Measurements from ENCODE around the gene CCDC61. TPM values are rescaled to one million over a fixed set of nuclear protein-coding genes. Genes with fewer than 3 reads are reported as not detected.

CCDC61 gene
- total and polyA plus RNA-seq, 3 donors from 2014 or later: 25.6 to 32.5 (median 31.2) TPM

- WGBS, 2 donors: 74 to 81% methylated on average over 7 of the region's 7 CpGs
- no peak for DNase-seq
- Histone ChIP-seq H3K36me3 (ENCODE audit: low read depth, missing control alignments) (no peaks in the 10 kb centered on the region), H3K4me1 (no peaks in the 10 kb centered on the region), H3K4me3 (no peak overlapping the region), H3K27ac (no peak overlapping the region), H3K9me3 (no peaks in the 10 kb centered on the region), H3K27me3 (no peaks in the 10 kb centered on the region)
- TF ChIP-seq POLR2A (IDR thresholded peaks at IDR 0.05): no peak
- no peak for TF ChIP-seq CTCF (IDR thresholded peaks at IDR 0.05)
- intact Hi-C loops (cut with DNase I; ENCODE audit: low total_unique reads): no loop called here
These were observed 70.3 kb downstream of the CCDC61 start for GRCh38 chr19:46065486-46066071.

GRCh38 chr19:46066471-46066870 is 71.2 kb downstream of the CCDC61 start:
- intact Hi-C loops (cut with DNase I; ENCODE audit: low total_unique reads): no loop called here
- no peak overlapping the region for H3K27ac ChIP-seq
- TF ChIP-seq CTCF (IDR thresholded peaks at IDR 0.05): no peak
- TF ChIP-seq POLR2A (IDR thresholded peaks at IDR 0.05): no peak

GRCh38 chr19:46067691-46068090 is 72.4 kb downstream of the CCDC61 start:
- Histone ChIP-seq H3K27me3 (no peaks in the 10 kb centered on the region), H3K4me1 (no peaks in the 10 kb centered on the region), H3K4me3 (no peak overlapping the region), H3K27ac (no peak overlapping the region), H3K36me3 (ENCODE audit: low read depth, missing control alignments) (no peaks in the 10 kb centered on the region), H3K9me3 (no peaks in the 10 kb centered on the region)
- DNase-seq: no peak
- intact Hi-C loops (cut with DNase I; ENCODE audit: low total_unique reads): no loop called here
- 100% methylated on average over 1 of the region's 1 CpG for WGBS, 2 donors
- TF ChIP-seq CTCF (IDR thresholded peaks at IDR 0.05): no peak
- TF ChIP-seq POLR2A (IDR thresholded peaks at IDR 0.05): no peak

More at GRCh38 chr19:46066471-46066870, 71.2 kb downstream of the CCDC61 start:
- WGBS, 2 donors: 79 to 88% methylated on average over 1 of the region's 1 CpG
- Histone ChIP-seq H3K9me3 (no peaks in the 10 kb centered on the region), H3K27me3 (no peaks in the 10 kb centered on the region), H3K4me3 (no peak overlapping the region), H3K4me1 (no peaks in the 10 kb centered on the region), H3K36me3 (ENCODE audit: low read depth, missing control alignments) (no peaks in the 10 kb centered on the region)
- no peak for DNase-seq

MicroRNAs within 50 kb of the gene (microRNA counts, 767-probe panel; counts per million panel counts)
- microRNA hsa-miR-769-3p (0 to 152 counts per million in 2 donors), microRNA hsa-miR-769-5p (0 to 152 counts per million in 2 donors)

Small RNAs within 50 kb of the gene (microRNA-seq; reads per million reads assigned to microRNA genes)
- gene MIR769 (ENCODE audit: borderline number of aligned reads in 2 of 2, borderline replicate concordance in 1 of 2): 85.5 to 137 reads per million in 2 donors

Small RNAs within 50 kb of the gene (small RNA-seq; reads per million reads assigned to genes)
- 24.7 to 25.0 reads per million in 2 donors for gene MIR769

Other genes starting within 250 kb of the CCDC61 start
- 10 to 100 TPM; 16.1 to 19.4 TPM for gene SIX5, start 226.2 kb upstream of the CCDC61 start, total RNA-seq
- gene SIX5, start 226.2 kb upstream of the CCDC61 start, polyA plus RNA-seq (ENCODE audit: insufficient read depth, low read depth, low replicate concordance): 12.9 TPM
- 10 to 100 TPM; 66.2 to 68.8 TPM for gene DMPK, start 213.0 kb upstream of the CCDC61 start, total RNA-seq
- gene DMPK, start 213.0 kb upstream of the CCDC61 start, polyA plus RNA-seq (ENCODE audit: insufficient read depth, low read depth, low replicate concordance): 42.6 TPM
- 100 to 1,000 TPM; 111 to 124 TPM for gene DMWD, start 202.6 kb upstream of the CCDC61 start, total RNA-seq
- gene DMWD, start 202.6 kb upstream of the CCDC61 start, polyA plus RNA-seq (ENCODE audit: insufficient read depth, low read depth, low replicate concordance): 59.0 TPM
- gene RSPH6A, start 180.2 kb upstream of the CCDC61 start, total RNA-seq: 10 to 100 TPM; 17.0 to 20.9 TPM
- 88.3 TPM for gene RSPH6A, start 180.2 kb upstream of the CCDC61 start, polyA plus RNA-seq (ENCODE audit: insufficient read depth, low read depth, low replicate concordance)
- 100 to 1,000 TPM; 123 to 142 TPM for gene SYMPK, start 132.3 kb upstream of the CCDC61 start, total RNA-seq
- 195 TPM for gene SYMPK, start 132.3 kb upstream of the CCDC61 start, polyA plus RNA-seq (ENCODE audit: insufficient read depth, low read depth, low replicate concordance)
- gene FOXA3, start 131.1 kb upstream of the CCDC61 start, total RNA-seq: 1 to 10 TPM; 1.5 to 1.7 TPM
- gene FOXA3, start 131.1 kb upstream of the CCDC61 start, polyA plus RNA-seq (ENCODE audit: insufficient read depth, low read depth, low replicate concordance): 1.7 TPM
- gene IRF2BP1, start 109.3 kb upstream of the CCDC61 start, total RNA-seq: 10 to 100 TPM; 36.0 to 48.3 TPM
- gene IRF2BP1, start 109.3 kb upstream of the CCDC61 start, polyA plus RNA-seq (ENCODE audit: insufficient read depth, low read depth, low replicate concordance): 13.8 TPM
- gene MYPOP, start 92.9 kb upstream of the CCDC61 start, total RNA-seq: 10 to 100 TPM in 1 of 2 donors, 1 to 10 TPM in 1; 9.4 to 11.1 TPM
- gene MYPOP, start 92.9 kb upstream of the CCDC61 start, polyA plus RNA-seq (ENCODE audit: insufficient read depth, low read depth, low replicate concordance): 9.5 TPM
- 1 to 10 TPM; 4.8 to 5.1 TPM for gene NANOS2, start 80.7 kb upstream of the CCDC61 start, total RNA-seq
- 4.8 TPM for gene NANOS2, start 80.7 kb upstream of the CCDC61 start, polyA plus RNA-seq (ENCODE audit: insufficient read depth, low read depth, low replicate concordance)
- 1 to 10 TPM; 3.0 to 5.7 TPM for gene NOVA2, start 21.6 kb upstream of the CCDC61 start, total RNA-seq
- 3.1 TPM for gene NOVA2, start 21.6 kb upstream of the CCDC61 start, polyA plus RNA-seq (ENCODE audit: insufficient read depth, low read depth, low replicate concordance)
- not detected for gene PGLYRP1, start 27.6 kb downstream of the CCDC61 start, total RNA-seq
- gene PGLYRP1, start 27.6 kb downstream of the CCDC61 start, polyA plus RNA-seq (ENCODE audit: insufficient read depth, low read depth, low replicate concordance): not detected
- under 1 TPM; 0.56 to 0.79 TPM for gene IGFL4, start 45.5 kb downstream of the CCDC61 start, total RNA-seq
- gene IGFL4, start 45.5 kb downstream of the CCDC61 start, polyA plus RNA-seq (ENCODE audit: insufficient read depth, low read depth, low replicate concordance): 0.37 TPM
- gene IGFL3, start 129.2 kb downstream of the CCDC61 start, total RNA-seq: not detected
- gene IGFL3, start 129.2 kb downstream of the CCDC61 start, polyA plus RNA-seq (ENCODE audit: insufficient read depth, low read depth, low replicate concordance): not detected
- gene IGFL2, start 152.8 kb downstream of the CCDC61 start, total RNA-seq: 1 to 10 TPM; 7.2 to 7.6 TPM
- 8.0 TPM for gene IGFL2, start 152.8 kb downstream of the CCDC61 start, polyA plus RNA-seq (ENCODE audit: insufficient read depth, low read depth, low replicate concordance)
- gene IGFL1, start 234.3 kb downstream of the CCDC61 start, total RNA-seq: 1 to 10 TPM in 1 of 2 donors, not detected in 1; 3.2 TPM
- not detected for gene IGFL1, start 234.3 kb downstream of the CCDC61 start, polyA plus RNA-seq (ENCODE audit: insufficient read depth, low read depth, low replicate concordance)